K562 (cell line): ENCODE data around the gene SUMF1. TPM values are rescaled to one million over a fixed set of nuclear protein-coding genes. Genes with fewer than 3 reads are reported as not detected.

ENCODE experiments used
- ATAC-seq: fragments of 200-7000 bp; cut with Tn5 transposase; 3 replicates; pipeline ENCODE4 v1.9.1; 2020; ENCODE audit warnings: moderate library complexity
- BruUV-seq: library from RNA; stranded (reverse); fragments of 400-500 nt; replicated peaks from 2 replicates; lab custom pipeline; 2021; lab: Mats Ljungman, UMichigan
- CTCF ChIA-PET: fragments of 300-600 bp; formaldehyde crosslinking; extraction: SDS; loops from one replicate; lab custom pipeline; 2021; ENCODE audit warnings: low intra/inter-chr PET ratio; lab: Yijun Ruan, JAX
- POLR2A ChIA-PET: fragments of 300-600, 350-650 bp; sonication (Branson Sonifier 250); formaldehyde crosslinking; extraction: SDS; loops from one replicate; lab custom pipeline; 2021; ENCODE audit warnings: antibody characterized with exemption, inconsistent platforms; lab: Yijun Ruan, JAX
- DNase-seq, 4 experiments: peaks; one replicate each; pipeline versions ENCODE4 v3.0.0 to v3.0.0-alpha.2; 2011 to 2018; ENCODE audit warnings: low spot score in 3 of 4, mixed read lengths in 3 of 4; ENCODE audit errors: extremely low read depth in 1 of 4
- FAIRE-seq: peaks from 2 replicates; lab custom pipeline; 2011; peaks lifted over from hg19 to GRCh38; lab: Jason Lieb, UNC
- H2AFZ ChIP-seq: 2 replicates; pipeline ENCODE4 v1.6.0; 2011; ENCODE audit warnings: low read depth, low read length, control low read depth, inconsistent platforms
- H3K27ac ChIP-seq: fragments of 200-600 bp; 3 replicates; pipeline ENCODE4 v1.8.0; 2011; ENCODE audit warnings: low read depth, mild to moderate bottlenecking, control low read depth, inconsistent platforms, low read length, moderate library complexity, mixed read lengths; ENCODE audit errors: extremely low read depth
- H3K27me3 ChIP-seq, 2 experiments: fragments of 300-600 bp in 1 of 2; 2 replicates in 1 of 2; 3 replicates in 1 of 2; pipeline versions ENCODE4 v1.6.0 to v1.8.0; 2011; ENCODE audit warnings: inconsistent platforms in 2 of 2, low read length in 2 of 2, mild to moderate bottlenecking in 1 of 2, mixed read lengths in 1 of 2, moderate library complexity in 1 of 2; ENCODE audit not compliant: control insufficient read depth in 2 of 2, insufficient read depth in 2 of 2
- H3K36me3 ChIP-seq: fragments of 300-600 bp; 3 replicates; pipeline ENCODE4 v1.8.0; 2011; ENCODE audit warnings: mild to moderate bottlenecking, low read length, inconsistent platforms; ENCODE audit not compliant: control insufficient read depth, insufficient read depth
- H3K4me1 ChIP-seq, 2 experiments: fragments of 200-600 bp in 1 of 2; replicated peaks in 1 of 2; 2 replicates in 1 of 2; 3 replicates in 1 of 2; pipeline versions ENCODE4 v1.5.1 to v1.8.0; 2011; ENCODE audit warnings: inconsistent platforms in 2 of 2, low read length in 2 of 2, mild to moderate bottlenecking in 1 of 2, mixed read lengths in 1 of 2, moderate library complexity in 1 of 2; ENCODE audit not compliant: control insufficient read depth in 2 of 2, insufficient read depth in 2 of 2
- H3K4me2 ChIP-seq: 2 replicates; pipeline ENCODE4 v1.6.1; 2011; ENCODE audit warnings: low read length, control low read depth, inconsistent platforms, mixed read lengths; ENCODE audit not compliant: insufficient read depth
- H3K4me3 ChIP-seq: fragments of 200-600 bp; sonication (generic), shearing (Covaris generic); 2 replicates; pipeline ENCODE4 v1.5.1; 2016; ENCODE audit warnings: control low read depth, inconsistent platforms
- H3K79me2 ChIP-seq: fragments of 200-600 bp; 3 replicates; pipeline ENCODE4 v1.8.0; 2011; ENCODE audit warnings: low read length, inconsistent platforms; ENCODE audit not compliant: control insufficient read depth, insufficient read depth
- H3K9ac ChIP-seq, 2 experiments: 2 replicates each; pipeline versions ENCODE4 v1.6.0 to v1.6.1; 2011; ENCODE audit warnings: low read depth in 2 of 2, low read length in 2 of 2, control low read depth in 1 of 2, inconsistent platforms in 1 of 2, mild to moderate bottlenecking in 1 of 2, mixed read lengths in 1 of 2; ENCODE audit not compliant: insufficient read depth in 1 of 2
- H3K9me1 ChIP-seq: one replicate; pipeline ENCODE4 v1.6.0; 2011; ENCODE audit warnings: inconsistent platforms, mild to moderate bottlenecking, low read length, moderate library complexity; ENCODE audit not compliant: control insufficient read depth, insufficient read depth
- H3K9me3 ChIP-seq: replicated peaks from 2 replicates; pipeline ENCODE4 v1.5.1; 2011; ENCODE audit warnings: low read depth, low read length, inconsistent platforms; ENCODE audit not compliant: control insufficient read depth, insufficient read depth
- H4K20me1 ChIP-seq: replicated peaks from 2 replicates; pipeline ENCODE4 v1.6.1; 2011; ENCODE audit warnings: low read length, inconsistent platforms, mixed read lengths; ENCODE audit not compliant: control insufficient read depth, insufficient read depth
- ATF1 ChIP-seq, 2 experiments: fragments of 450-650 bp in 1 of 2; IDR thresholded peaks; 2 replicates each; pipeline ENCODE4 v1.6.1; 2016; ENCODE audit warnings: missing compliant biosample characterization in 1 of 2, missing genetic modification characterization in 1 of 2
- BMI1 ChIP-seq: fragments of 150-350 bp; IDR thresholded peaks from 2 replicates; pipeline ENCODE4 v1.6.1; 2014; ENCODE audit warnings: low read length
- KDM4B ChIP-seq, 2 experiments: fragments of 450-650 bp in 1 of 2; sonication (generic) in 1 of 2; IDR thresholded peaks; 2 replicates each; pipeline ENCODE4 v1.6.1; 2016 to 2017; ENCODE audit warnings: borderline replicate concordance in 2 of 2, antibody characterized with exemption in 1 of 2, low read depth in 1 of 2, mild to moderate bottlenecking in 1 of 2
- MTA1 ChIP-seq: fragments of 450-650 bp; IDR thresholded peaks from 2 replicates; pipeline ENCODE4 v1.6.1; 2017; ENCODE audit warnings: borderline replicate concordance
- TEAD1 ChIP-seq, 2 experiments: fragments of 450-650 bp in 1 of 2; sonication (generic) in 1 of 2; formaldehyde crosslinking; IDR thresholded peaks; 2 replicates each; pipeline versions ENCODE4 v1.4.0 to v1.8.0; 2020 to 2022; ENCODE audit warnings: mild to moderate bottlenecking in 2 of 2, missing genetic modification reagents in 1 of 2
- ZNF232 ChIP-seq: sonication (generic); formaldehyde crosslinking; IDR thresholded peaks from 2 replicates; pipeline ENCODE4 v1.8.0; 2022; ENCODE audit warnings: mild to moderate bottlenecking, missing genetic modification reagents
- WGBS: fragments of 100-300 bp; shearing (Covaris generic); methylation state at CpG from one replicate; pipeline ENCODE4 v1.1.6; 2016; ENCODE audit warnings: low coverage, mixed read lengths; ENCODE audit not compliant: insufficient coverage; ENCODE audit errors: missing lambda C conversion rate; 5-methylcytosine and 5-hydroxymethylcytosine counted together
- in situ Hi-C: fragments of 300-500 bp; cut with MboI; formaldehyde crosslinking; loops from 4 replicates; pipeline ENCODE4 v1.15.0; 2018; ENCODE audit warnings: inconsistent platforms, mixed read lengths
- intact Hi-C: fragments of 100-400 bp; cut with micrococcal nuclease; formaldehyde crosslinking; loops from 2 replicates; pipeline ENCODE4 v1.14.2; 2022
- polyA plus RNA-seq, 8 experiments: library from polyadenylated mRNA; depleted of rRNA in 4 of 8; stranded (reverse) in 5 of 8; unstranded in 3 of 8; fragments of >200 nt; fragmentation: Nextera tagmentation in 2 of 8; fragmentation: Illumina TruSeq in 1 of 8; extraction: Ambion mirVana in 2 of 8; extraction: Trizol in 1 of 8; gene quantifications; 2 replicates each; pipeline versions ENCODE4 v1.2.1 to v1.2.3, GENCODE V29; 2011 to 2014; ENCODE audit warnings: inconsistent platforms in 1 of 8, missing spikeins in 1 of 8
- total RNA-seq, 7 experiments: library from RNA; depleted of rRNA in 6 of 7; stranded (reverse); fragments of >200 nt in 6 of 7; fragmentation: Illumina TruSeq in 2 of 7; extraction: Trizol in 2 of 7; gene quantifications; 2 replicates each; pipeline versions ENCODE4 v1.2.1 to v1.2.3, GENCODE V29; 2011 to 2021; ENCODE audit warnings: low replicate concordance in 1 of 7
- TF ChIP-seq, protein P1 (sequence below): fragments of 200-800 bp; sonication (Bioruptor generic); IDR thresholded peaks from 2 replicates; pipeline ENCODE4 v1.6.1; 2016; ENCODE audit warnings: missing genetic modification characterization, missing compliant biosample characterization
- TF ChIP-seq, protein P2 (sequence below): fragments of 450-650 bp; conservative IDR thresholded peaks from 2 replicates; pipeline ENCODE4 v1.6.1; 2016; ENCODE audit warnings: missing genetic modification characterization, low read depth, mild to moderate bottlenecking, missing compliant biosample characterization, moderate library complexity
- TF ChIP-seq, protein P3 (sequence below): sonication (generic); formaldehyde crosslinking; IDR thresholded peaks from 2 replicates; pipeline ENCODE4 v1.5.0; 2020; ENCODE audit warnings: missing genetic modification reagents
- TF ChIP-seq, protein P4 (sequence below): fragments of 250-450 bp; sonication (Bioruptor Pico); IDR thresholded peaks from 2 replicates; pipeline ENCODE4 v1.5.1; 2021; ENCODE audit warnings: mild to moderate bottlenecking

The SUMF1 gene
- total and polyA plus RNA-seq, 9 of the 15 experiments (the other 6 are each of a cell fraction or from before 2014, with no cell fraction given): 1.3 to 7.4 (median 4.2) TPM

DNA sequence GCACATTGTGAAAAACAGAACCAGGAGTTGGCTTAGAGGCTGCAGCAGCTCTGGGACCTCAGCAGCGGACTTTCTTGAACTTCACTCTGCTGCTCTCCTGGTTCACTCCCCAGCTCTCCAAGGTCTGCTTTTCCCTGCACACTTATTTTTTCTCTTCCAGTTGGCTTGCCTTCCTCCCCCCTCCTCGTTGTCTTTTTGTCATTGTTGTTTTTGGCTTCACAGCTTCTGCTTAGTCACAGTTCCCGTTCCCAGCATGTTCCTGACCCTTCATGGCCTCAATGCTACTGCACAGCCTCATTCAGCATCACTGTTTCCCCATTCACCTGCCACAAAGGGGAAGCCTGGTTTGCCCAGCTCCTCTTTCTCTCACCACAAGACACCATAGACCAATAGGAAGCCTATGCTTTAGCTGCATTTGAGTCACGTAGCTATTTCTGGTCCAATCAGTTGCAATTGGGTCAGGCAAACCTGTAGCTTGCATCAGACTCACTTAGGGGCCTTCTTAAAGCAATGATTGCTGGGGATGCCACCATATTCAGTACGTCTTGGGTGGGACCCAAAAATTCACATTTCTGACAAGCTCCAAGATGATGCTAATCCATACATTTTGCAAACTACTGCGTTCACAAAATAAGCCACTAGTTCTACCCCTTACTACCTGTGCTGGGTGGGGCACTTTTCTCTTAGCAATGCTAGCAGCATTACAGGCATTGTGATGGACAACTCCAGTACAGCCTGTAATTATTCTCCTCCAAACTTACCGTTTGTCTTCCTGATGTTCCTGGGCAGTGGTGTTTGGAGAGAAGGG, 7.8 kb upstream of the SUMF1 start (continued):
- TF ChIP-seq TEAD1 (CRISPR knock-in tag; IDR thresholded peaks at IDR 0.05) (no peak), MTA1 (peak; percentile 24; the same call in 1 of the 2 replicates), ATF1 (CRISPR knock-in tag; IDR thresholded peaks at IDR 0.05) (no peak), ATF1 (tag; IDR thresholded peaks at IDR 0.05) (peak; percentile 30; the same call in 1 of the 2 replicates), BMI1 (no peak)

DNA sequence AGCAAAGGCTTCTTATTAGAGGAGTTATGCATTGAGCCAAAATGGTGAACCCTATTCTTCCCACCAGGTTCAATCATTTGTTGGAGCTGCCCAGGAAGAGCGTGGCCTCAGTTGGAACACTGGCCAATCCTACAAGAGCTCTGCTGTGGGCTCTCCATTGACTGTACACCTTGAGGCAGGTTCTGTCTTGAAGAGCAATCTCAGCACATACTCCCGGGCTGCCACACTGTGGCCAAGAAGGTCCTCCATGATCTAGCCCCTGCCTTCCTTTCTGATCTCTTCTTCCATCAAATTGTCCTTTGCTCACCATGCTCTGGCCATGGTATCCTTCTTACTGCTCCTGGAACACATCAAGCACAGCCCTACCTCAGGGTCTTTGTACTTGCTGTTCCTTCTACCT, 5.7 kb upstream of the SUMF1 start:
- no TSS peak for BruUV-seq
- ATAC-seq: peak; percentile 26; the same call in 2 of the 3 replicates
- in situ Hi-C loops: no loop called here
- TF ChIP-seq, protein P1, sequence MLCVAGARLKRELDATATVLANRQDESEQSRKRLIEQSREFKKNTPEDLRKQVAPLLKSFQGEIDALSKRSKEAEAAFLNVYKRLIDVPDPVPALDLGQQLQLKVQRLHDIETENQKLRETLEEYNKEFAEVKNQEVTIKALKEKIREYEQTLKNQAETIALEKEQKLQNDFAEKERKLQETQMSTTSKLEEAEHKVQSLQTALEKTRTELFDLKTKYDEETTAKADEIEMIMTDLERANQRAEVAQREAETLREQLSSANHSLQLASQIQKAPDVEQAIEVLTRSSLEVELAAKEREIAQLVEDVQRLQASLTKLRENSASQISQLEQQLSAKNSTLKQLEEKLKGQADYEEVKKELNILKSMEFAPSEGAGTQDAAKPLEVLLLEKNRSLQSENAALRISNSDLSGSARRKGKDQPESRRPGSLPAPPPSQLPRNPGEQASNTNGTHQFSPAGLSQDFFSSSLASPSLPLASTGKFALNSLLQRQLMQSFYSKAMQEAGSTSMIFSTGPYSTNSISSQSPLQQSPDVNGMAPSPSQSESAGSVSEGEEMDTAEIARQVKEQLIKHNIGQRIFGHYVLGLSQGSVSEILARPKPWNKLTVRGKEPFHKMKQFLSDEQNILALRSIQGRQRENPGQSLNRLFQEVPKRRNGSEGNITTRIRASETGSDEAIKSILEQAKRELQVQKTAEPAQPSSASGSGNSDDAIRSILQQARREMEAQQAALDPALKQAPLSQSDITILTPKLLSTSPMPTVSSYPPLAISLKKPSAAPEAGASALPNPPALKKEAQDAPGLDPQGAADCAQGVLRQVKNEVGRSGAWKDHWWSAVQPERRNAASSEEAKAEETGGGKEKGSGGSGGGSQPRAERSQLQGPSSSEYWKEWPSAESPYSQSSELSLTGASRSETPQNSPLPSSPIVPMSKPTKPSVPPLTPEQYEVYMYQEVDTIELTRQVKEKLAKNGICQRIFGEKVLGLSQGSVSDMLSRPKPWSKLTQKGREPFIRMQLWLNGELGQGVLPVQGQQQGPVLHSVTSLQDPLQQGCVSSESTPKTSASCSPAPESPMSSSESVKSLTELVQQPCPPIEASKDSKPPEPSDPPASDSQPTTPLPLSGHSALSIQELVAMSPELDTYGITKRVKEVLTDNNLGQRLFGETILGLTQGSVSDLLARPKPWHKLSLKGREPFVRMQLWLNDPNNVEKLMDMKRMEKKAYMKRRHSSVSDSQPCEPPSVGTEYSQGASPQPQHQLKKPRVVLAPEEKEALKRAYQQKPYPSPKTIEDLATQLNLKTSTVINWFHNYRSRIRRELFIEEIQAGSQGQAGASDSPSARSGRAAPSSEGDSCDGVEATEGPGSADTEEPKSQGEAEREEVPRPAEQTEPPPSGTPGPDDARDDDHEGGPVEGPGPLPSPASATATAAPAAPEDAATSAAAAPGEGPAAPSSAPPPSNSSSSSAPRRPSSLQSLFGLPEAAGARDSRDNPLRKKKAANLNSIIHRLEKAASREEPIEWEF: no peak
- TF ChIP-seq, protein P2, sequence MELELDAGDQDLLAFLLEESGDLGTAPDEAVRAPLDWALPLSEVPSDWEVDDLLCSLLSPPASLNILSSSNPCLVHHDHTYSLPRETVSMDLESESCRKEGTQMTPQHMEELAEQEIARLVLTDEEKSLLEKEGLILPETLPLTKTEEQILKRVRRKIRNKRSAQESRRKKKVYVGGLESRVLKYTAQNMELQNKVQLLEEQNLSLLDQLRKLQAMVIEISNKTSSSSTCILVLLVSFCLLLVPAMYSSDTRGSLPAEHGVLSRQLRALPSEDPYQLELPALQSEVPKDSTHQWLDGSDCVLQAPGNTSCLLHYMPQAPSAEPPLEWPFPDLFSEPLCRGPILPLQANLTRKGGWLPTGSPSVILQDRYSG (tag): no peak
- TF ChIP-seq, protein P3, sequence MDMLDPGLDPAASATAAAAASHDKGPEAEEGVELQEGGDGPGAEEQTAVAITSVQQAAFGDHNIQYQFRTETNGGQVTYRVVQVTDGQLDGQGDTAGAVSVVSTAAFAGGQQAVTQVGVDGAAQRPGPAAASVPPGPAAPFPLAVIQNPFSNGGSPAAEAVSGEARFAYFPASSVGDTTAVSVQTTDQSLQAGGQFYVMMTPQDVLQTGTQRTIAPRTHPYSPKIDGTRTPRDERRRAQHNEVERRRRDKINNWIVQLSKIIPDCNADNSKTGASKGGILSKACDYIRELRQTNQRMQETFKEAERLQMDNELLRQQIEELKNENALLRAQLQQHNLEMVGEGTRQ (CRISPR knock-in tag): no peak
- TF ChIP-seq, protein P4, sequence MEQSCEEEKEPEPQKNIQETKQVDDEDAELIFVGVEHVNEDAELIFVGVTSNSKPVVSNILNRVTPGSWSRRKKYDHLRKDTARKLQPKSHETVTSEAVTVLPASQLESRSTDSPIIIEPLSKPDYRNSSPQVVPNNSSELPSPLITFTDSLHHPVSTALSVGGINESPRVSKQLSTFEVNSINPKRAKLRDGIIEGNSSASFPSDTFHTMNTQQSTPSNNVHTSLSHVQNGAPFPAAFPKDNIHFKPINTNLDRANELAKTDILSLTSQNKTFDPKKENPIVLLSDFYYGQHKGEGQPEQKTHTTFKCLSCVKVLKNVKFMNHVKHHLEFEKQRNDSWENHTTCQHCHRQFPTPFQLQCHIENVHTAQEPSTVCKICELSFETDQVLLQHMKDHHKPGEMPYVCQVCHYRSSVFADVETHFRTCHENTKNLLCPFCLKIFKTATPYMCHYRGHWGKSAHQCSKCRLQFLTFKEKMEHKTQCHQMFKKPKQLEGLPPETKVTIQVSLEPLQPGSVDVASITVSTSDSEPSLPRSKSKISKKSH (CRISPR knock-in tag): no peak
- TF ChIP-seq KDM4B (IDR thresholded peaks at IDR 0.05; ENCODE audit: borderline replicate concordance in 2 of 2, low read depth in 1 of 2): no peak
- no peak for TF ChIP-seq ZNF232

More for the DNA sequence above, 5.7 kb upstream of the SUMF1 start:
- Histone ChIP-seq H3K9me1 (no peaks in the 10 kb centered on the region), H4K20me1 (no peaks in the 10 kb centered on the region), H2AFZ (no peak overlapping the region), H3K27ac (no peak overlapping the region), H3K9me3 (no peaks in the 10 kb centered on the region), H3K4me1 (peaks cover 8 to 10% of the 10 kb centered on the region in 2 experiments), H3K27me3 (no peaks in the 10 kb centered on the region), H3K4me3 (no peak overlapping the region), H3K9ac (no peak overlapping the region), H3K79me2 (no peaks in the 10 kb centered on the region), H3K36me3 (no peaks in the 10 kb centered on the region), H3K4me2 (no peak overlapping the region)
- CTCF ChIA-PET: no interaction called here
- DNase-seq (no peak), FAIRE-seq (no peak)
- 8% methylated on average over 2 of the region's 2 CpGs for WGBS
- intact Hi-C loops: no loop called here
- POLR2A ChIA-PET: interaction anchor here (0.8 to 5.9 kb wide), 3 partner anchors 13 to 20 kb away, joined by 3 to 49 read pairs (median 3); partner anchors contain the start of gene ITPR1
